ENCODE data around the gene ADAP1.

GRCh38 chr7:962401-963081 is 8.1 kb upstream of the ADAP1 start:
- TF ChIP-seq EP300 (IDR thresholded peaks at IDR 0.05) (no peak), POLR2AphosphoS5 (IDR thresholded peaks at IDR 0.05) (no peak), CTCF (IDR thresholded peaks at IDR 0.05) (no peak), POLR2A (IDR thresholded peaks at IDR 0.05) (no peak)

Measured in gastroesophageal sphincter (tissue), 3 donors.